ENCODE data around the gene CILP2.

The CILP2 gene

DNA sequence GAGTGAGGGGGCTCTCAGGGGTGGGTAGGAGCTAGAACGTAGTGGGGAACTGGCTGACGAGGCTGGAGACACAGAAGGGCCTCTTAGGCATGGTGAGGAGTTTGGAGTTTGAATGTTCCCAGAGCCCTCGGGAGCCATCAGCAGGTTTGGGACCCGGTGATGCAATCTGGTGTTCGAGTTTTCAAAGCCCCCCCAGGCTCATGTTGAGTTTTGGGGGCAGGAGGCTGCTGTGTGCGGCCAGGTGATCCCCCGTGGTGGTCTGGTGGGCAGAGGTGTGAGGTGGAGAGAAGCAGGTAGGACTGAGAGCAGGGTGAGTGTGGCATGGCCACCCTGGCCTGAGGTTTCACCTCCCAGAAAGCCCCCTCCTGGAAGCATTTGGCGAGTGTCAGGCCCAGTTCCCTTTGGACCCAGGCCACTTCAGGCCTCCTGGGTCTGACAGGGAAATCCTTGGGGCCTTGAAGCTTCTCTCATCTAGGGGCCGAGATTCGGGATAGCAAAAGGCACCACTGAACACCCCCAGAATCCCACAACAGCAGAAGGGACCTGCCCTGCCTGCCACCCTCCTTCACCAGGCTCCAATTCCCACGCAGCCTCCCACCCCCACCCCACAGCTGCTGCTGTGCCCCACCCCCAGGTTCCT, 8.2 kb upstream of the CILP2 start:
- DNase-seq (ENCODE audit: low read depth in 2 of 2), result no peak

- no peak for DNase-seq (ENCODE audit: low read depth in 2 of 2)
Measured at GRCh38 chr19:19530423-19530804, 7.7 kb upstream of the CILP2 start.

DNA sequence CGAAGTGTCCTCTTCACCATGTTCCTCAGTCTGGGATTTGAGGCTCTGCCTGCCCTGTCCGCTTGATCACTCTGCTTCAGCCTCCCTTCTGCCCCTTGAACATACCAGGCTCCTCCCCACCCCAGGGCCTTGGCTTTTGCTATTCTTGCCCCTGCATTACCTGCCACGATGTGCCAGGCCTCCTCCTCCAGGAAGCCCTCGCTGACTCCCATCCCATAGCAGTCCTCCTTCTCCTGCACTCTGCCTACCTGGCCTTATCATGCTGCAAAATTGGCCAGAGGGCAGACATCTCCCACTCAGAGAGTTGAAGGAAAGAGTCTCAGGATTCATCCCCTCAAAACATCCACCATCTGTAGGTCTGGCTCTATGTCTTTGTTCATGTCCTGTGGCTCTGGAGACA, 7.2 kb upstream of the CILP2 start:
- no peak for DNase-seq (ENCODE audit: low read depth in 2 of 2)

DNA sequence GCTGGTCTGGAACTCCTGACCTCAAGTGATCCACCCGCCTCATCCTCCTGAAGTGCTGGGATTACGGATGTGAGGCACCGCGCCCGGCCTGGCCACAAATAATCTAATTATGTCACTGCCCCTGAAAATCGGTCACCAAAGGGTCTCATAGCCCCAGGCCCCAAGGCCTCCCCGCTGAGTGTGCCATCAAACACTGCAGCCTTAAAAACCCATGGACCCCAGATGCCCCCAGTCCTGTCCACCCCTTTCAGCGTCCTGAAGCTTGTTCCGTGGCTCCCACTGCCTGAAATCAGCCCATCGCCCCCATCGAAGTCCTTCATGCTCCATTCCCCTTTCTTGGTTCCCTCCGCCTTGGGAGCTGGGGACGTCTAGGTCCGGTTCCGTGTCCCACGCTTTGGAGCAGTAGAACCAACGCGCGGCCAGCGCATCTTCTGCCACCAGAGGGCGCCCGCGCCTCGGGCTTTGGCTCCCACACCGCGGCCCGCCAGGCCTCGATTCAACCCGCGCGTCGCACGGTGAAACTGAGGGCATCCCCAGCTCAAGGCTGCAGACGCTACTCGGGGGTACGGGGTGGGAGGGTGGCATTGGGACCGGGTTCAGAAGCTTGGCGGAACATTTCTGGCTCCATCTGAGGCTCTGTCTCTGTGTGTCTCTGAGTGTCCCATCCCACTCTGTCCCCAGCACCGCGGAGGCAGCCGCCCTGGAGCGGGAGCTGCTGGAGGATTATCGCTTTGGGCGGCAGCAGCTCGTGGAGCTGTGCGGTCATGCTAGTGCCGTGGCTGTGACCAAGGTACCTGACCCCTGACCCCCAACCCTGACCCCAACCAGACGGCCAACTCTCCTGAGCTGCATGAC, 5.9 kb upstream of the CILP2 start:
- DNase-seq (ENCODE audit: low read depth in 2 of 2), result peak; percentile 84 to 87

DNA sequence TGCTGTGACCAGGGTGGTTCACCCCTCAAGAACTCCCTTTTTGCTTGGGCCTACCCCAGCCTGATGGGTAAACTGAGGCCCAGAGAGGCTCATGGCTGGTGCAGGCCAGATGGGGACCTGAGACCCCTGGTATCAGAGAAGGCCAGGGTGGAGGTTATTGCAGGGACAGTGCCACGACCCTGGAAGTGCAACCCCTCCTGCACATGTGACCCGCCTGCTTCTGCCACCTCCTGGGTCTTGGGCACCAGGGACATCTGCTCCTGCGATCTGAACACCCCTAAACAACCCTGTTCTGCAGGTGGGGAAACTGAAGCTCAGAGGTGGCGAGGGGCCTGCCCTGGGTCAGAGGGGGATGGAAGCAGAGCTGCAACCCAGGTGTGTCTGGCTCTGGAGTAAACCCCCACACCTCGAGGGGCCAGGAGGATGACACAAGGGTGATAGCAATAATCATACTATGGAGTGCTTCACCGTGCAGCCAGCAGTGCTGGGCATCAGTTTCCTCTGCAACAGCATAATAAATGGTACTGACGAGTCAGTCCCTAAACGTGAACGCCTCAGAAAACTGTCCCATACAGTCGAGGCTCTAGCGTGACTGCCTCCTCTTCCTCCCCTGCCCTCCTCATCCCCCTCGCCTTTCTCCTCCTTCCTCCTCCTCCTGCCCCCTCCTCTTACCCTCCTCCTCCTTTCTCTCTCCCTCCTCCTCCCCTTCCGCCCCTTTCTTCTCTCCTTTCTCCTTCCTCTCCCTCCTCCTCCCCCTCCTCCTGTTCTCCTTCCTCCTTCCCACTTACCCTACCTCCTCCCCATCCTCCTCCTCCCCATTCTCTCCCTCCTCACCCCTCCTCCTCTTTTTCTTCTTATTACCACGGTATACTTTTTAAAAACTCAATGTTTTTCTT, 5.0 kb upstream of the CILP2 start:
- no peak for DNase-seq (ENCODE audit: low read depth in 2 of 2)

GRCh38 chr19:19533841-19534240, 4.2 kb upstream of the CILP2 start:
- DNase-seq (ENCODE audit: low read depth in 2 of 2), result no peak

GRCh38 chr19:19534556-19535265, 3.4 kb upstream of the CILP2 start:
- no peak for DNase-seq (ENCODE audit: low read depth in 2 of 2)

- no peak for DNase-seq (ENCODE audit: low read depth in 2 of 2)
Measured at GRCh38 chr19:19535311-19536191, 2.5 kb upstream of the CILP2 start.

- no peak for DNase-seq (ENCODE audit: low read depth in 2 of 2)
Measured at GRCh38 chr19:19537075-19538048, 703 bp upstream of the CILP2 start.

DNA sequence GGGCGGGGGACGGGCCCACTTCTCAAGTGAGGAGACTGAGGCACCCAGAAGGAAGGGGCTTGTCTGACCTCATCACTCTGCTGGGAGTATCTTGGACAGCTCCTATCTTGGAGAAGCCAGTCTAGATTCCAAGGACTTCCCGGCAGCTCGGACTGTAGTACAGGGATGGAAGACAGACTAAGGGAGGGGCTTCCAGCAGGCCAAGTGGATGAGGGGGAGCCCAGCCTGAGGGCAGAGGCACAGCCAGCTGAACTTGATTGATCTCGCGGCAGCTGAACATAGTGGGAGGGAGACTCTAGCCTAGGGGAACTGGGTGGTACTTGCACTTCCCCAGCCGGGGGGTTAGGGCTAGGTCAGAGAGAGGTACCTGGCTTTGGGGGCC, 711 bp downstream of the CILP2 start:
- no peak for DNase-seq (ENCODE audit: low read depth in 2 of 2)

- no peak for DNase-seq (ENCODE audit: low read depth in 2 of 2)
Measured at GRCh38 chr19:19539698-19540063, 1.6 kb downstream of the CILP2 start.

GRCh38 chr19:19540064-19540714, 2.1 kb downstream of the CILP2 start:
- peak; percentile 49 to 72 for DNase-seq (ENCODE audit: low read depth in 2 of 2)

DNA sequence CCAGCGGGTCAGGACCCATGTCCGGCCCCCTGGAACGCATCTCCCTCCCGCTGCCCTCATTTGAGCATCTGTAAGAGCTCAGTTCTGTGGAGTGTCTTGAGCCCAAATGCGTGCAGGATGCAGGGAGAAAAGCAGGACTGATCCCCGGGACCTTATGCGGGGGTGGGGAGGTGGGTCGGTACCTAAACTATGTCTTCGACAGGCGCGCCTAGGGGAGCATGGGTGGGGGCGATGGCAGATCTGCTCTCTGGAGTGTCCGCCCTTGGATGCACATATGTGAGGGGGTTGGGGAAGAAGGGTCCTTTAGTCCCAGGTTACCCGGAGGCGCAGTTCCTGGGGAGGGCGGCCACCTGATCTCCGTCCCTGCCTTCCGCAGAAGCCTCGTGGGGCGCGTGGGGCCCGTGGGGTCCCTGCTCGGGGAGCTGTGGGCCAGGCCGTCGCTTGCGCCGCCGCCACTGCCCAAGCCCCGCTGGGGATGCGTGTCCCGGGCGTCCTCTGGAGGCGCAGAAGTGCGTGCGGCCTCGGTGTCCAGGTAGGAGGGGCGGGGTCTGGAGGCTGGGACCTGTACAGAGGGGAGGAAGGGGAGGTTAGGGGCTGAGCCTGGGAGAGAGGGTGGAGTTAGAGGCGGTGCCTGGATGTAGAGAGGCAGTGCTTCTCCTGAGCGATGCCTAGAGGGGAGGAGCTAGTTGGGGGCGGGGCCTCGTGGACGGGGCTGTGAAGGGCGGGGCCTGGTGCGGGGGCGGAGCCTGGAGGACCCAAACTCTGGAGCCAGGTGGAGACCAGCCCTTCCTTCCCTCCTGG, 2.9 kb downstream of the CILP2 start:
- DNase-seq (ENCODE audit: low read depth in 2 of 2), result peak; percentile 70 to 76

- no peak for DNase-seq (ENCODE audit: low read depth in 2 of 2)
Measured at GRCh38 chr19:19541616-19542015, 3.6 kb downstream of the CILP2 start.

- DNase-seq (ENCODE audit: low read depth in 2 of 2), result no peak
Measured at GRCh38 chr19:19542507-19542906, 4.4 kb downstream of the CILP2 start.

- no peak for DNase-seq (ENCODE audit: low read depth in 2 of 2)
Measured at GRCh38 chr19:19543101-19543500, 5.0 kb downstream of the CILP2 start.

- DNase-seq (ENCODE audit: low read depth in 2 of 2), result no peak
Measured at GRCh38 chr19:19543640-19544039, 5.6 kb downstream of the CILP2 start.

- no peak for DNase-seq (ENCODE audit: low read depth in 2 of 2)
Measured at GRCh38 chr19:19544257-19544953, 6.3 kb downstream of the CILP2 start.
